Inferior parietal cortex (tissue), 1 donor: Measurements from ENCODE around the gene C9orf152.
"Not testable (repeated sequence)": the region's sequence is repeated elsewhere in the genome, so short reads cannot be mapped to it uniquely, and the experiment has no call there.

ENCODE experiments used
- DNase-seq: peaks from one replicate; pipeline ENCODE4 v3.0.0-alpha.2; 2016; ENCODE audit errors: extremely low spot score

Gene C9orf152

GRCh38 chr9:110208031-110208430 is at the start of gene C9orf152:
TSS of gene C9orf152 (minus strand) at chr9:110208159. CDS start at chr9:110207579, 580 bp downstream.
- no peak for DNase-seq

- peak; percentile 47 for DNase-seq
Measured at GRCh38 chr9:110257097-110257841, 49.3 kb upstream of the C9orf152 start.

GRCh38 chr9:110256380-110257096 is 48.6 kb upstream of the C9orf152 start, which contains the start of gene TXN:
TSS of gene TXN (minus strand) at chr9:110256507. CDS start at chr9:110256435, 72 bp downstream.
- peak; percentile 84 for DNase-seq

DNA sequence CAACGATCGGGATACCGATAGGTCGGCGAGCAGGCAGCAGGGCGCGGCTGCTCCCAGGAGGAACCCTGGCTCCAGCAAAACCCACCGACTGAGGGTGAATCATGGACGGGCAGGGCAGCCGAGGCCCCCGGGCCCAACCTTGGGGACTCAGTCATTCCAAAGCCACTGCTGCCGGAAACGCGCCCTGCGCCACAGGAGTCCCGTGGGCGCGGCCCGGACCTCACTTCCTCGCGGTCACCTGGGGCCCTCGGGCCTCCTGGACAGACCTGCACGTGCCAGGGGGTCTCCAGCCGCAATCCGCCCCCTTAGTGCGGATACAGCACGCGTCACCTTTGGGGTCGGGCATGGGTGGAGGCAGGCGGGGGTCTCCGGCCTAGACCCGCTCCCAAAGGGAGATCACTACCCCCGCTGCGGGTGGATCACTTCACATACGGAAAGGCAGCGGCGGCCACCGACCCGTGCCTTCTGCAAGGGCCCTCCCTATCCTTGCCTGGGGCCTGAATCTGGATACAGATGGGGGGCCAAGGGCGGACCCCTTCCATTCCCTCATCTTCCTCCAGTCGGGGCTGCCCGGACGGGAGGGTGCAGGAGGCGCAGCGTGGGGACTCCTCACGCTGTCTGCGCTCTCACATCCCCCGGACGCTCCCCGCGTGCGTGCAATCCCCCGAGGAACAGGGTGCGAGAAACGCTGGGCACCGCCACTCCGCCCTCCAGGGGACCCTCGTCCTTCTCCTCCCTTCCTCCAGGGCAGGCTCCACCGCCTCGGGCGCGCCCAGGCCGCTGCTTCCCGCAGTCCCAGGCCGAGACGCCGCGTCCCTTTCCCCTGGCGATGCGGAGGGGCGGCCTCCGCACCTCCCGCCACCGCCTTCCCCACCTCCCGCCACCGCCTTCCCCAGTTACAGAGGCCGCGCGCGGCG is 47.8 kb upstream of the C9orf152 start:
- DNase-seq = peak; percentile 32

- no peak for DNase-seq
Measured at GRCh38 chr9:110255034-110255462, 47.1 kb upstream of the C9orf152 start.

GRCh38 chr9:110254500-110254899 is 46.5 kb upstream of the C9orf152 start:
- DNase-seq = no peak

DNA sequence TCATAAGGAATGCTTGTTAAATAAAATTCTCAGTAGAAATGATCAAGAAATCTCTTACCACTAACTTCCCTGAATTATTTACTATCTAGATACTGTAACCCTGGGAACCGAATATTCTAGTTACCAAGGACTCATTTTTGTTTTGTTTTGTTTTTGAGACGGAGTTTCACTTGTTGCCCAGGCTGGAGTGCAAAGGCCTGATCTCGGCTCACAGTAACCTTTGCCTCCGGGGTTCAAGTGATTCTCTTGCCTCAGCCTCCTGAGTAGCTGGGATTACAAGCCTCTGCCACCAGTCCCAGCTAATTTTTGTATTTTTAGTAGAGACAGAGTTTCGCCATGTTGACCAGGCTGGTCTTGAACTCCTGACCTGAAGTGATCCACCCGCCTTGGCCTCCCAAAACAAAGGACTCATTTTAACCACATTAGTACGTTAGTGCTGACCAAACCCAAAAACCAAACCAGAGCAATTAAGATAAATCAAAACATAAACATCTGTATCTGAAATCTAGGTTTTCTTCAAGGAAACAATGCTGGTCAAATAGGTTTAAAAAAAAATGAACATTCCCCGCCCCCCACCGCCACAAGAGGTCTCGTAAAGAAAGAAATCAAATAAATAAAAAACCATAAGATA is 44.7 kb upstream of the C9orf152 start:
- no peak for DNase-seq

GRCh38 chr9:110251770-110252169 is 43.8 kb upstream of the C9orf152 start:
- DNase-seq = not testable (repeated sequence)

GRCh38 chr9:110251212-110251611 is 43.3 kb upstream of the C9orf152 start:
- no peak for DNase-seq

GRCh38 chr9:110249603-110250002 is 41.6 kb upstream of the C9orf152 start:
- DNase-seq = no peak

DNA sequence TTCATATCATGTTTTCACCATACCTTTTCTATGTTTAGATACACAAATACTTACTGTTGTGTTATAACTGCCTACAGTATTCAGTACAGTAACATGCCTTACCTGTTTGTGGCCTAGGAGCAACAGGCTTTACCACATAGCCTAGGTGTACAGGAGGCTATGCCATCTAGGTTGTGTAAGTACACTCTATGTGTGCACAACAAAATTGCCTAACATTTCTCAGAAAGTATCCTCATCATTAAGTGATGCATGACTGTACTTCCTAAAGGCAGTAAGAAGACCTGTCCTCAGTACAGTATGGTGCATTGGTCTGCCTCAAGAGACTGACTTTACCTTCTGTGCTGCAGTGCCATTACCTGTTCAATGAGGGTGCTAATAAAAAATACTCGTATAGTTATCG is 40.4 kb upstream of the C9orf152 start:
- DNase-seq = no peak

DNA sequence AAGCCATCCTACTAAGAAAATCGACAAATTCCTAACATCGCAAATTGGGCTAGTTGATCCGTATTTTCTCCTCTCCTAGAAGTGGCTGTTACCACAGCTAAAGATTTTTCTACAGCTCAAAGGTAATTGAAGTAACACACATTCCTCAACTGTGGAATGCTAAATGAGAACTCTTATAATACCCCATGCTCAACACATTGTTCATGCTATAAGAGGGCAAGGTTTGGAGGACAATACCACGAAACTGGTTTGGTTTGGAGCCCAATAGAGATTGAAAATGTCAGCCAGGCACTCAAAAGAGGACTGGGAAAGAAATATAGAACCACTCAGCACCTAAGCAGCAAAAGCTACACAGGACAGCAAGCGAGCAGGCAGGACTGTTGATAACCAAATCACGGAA is 38.3 kb upstream of the C9orf152 start:
- DNase-seq = no peak

DNA sequence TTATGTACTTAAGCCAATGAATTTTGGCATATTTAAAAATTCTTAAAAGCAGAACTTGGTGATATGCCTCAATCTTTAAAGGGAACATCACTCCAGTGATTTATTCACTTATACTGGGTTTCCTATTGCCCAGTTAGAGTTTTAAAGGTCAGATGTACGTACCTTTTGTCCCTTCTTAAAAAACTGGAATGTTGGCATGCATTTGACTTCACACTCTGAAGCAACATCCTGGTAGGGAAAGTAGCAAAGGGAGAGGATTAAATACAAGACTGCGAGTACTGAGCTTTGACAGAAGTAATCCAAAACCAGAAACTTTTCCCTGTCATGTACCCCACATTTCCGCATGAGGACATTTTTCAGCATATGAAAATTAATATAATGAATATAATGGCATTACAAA is 36.7 kb upstream of the C9orf152 start:
- DNase-seq = no peak

DNA sequence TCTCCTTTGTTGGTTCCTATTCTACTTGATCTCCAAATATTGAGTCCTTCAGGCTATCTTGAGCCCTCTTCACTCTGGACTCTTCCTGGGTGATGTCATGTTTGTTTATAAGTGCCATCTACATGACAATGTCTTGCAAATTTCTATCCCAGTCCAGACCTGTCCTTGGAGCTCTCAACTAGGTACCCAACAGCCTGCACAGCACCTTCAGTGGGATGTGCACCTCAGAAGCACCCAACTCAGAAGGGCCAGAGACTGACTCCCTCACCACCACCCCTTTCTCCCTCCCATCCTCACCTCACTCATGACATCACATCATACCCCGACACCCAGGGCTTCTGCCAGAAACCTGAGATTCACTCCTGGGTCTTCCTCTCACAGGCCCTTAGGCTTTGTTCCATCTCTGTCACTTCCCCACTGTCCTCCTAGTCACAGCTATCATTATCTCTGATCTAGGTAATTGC is 33.9 kb upstream of the C9orf152 start:
- DNase-seq = no peak

DNA sequence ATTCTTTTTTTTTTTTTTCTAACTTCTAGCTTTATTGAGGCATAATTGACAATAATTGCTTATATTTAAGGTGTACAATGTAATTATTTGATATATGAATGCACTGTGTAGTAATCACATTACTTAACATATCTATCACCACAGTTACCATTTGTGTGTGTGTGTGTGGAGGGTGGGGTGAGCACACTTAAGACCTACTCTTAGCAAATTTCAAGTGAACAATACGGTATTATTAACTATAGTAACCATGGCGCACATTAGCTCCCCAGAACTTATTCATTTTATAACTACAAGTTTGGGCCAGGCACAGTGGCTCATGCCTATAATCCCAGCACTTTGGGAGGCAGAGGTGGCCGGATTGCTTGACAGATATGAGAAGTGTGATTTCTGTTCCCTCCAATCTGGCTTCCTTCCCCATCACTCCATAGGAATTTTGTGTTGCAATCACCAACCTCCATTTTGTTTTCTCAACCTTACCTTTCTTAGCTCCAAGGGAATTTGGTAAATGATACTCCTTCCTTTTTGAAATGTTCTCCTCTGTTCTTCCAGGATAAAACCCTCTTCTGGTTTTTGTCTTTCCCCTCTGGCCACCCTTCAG is 33.4 kb upstream of the C9orf152 start:
- no peak for DNase-seq

DNA sequence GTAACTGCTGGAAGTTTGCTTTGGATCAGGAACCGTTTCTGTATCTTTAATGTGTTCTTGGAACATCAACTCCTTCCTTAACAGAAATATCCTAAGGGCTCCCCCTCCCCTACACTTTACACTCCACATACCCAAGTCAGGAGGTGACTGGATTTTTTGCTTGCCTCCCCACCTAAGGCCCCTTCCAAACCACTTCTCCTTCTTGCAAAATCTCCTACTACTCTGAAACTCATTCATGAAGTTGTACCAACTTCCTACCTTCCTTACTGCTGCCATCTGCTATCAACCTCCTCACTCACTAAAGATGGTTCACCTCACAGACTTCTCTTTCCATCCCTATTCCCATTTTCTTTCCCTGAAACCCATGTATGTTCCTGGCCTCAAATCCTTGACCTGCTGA is 32.2 kb upstream of the C9orf152 start:
- no peak for DNase-seq

GRCh38 chr9:110228321-110228720 is 20.4 kb upstream of the C9orf152 start:
- DNase-seq = no peak

GRCh38 chr9:110224583-110224982 is 16.6 kb upstream of the C9orf152 start:
- no peak for DNase-seq

GRCh38 chr9:110220809-110221208 is 12.8 kb upstream of the C9orf152 start:
- no peak for DNase-seq

DNA sequence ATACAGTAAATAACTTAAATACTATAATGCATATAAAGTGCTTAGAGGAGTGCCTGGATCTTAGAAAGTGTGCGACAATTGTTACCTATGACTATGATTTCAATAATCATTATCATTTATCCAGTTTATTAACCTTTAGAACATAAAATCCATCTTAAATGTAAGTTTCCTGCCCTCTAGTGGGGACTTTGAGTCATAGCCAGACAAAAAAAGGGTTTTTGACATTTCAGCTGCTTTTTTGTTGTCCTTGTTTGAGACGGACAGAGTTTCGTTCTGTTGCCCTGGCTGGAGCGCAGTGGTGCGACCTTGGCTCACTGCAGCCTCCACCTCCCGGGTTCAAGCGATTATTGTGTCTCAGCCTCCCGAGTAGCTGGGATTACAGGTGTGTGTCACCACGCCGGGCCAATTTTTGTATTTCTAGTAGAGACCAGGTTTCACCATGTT is 9.7 kb upstream of the C9orf152 start:
- DNase-seq = peak; percentile 69
